ENCODE results near the gene TCEA2. TPM values are rescaled to one million over a fixed set of nuclear protein-coding genes. Genes with fewer than 3 reads are reported as not detected.

The TCEA2 gene
- total and polyA plus RNA-seq, 2 of the 13 experiments (the other 11 are each of a cell fraction or from before 2014, with no cell fraction given) = 28.1 to 33.7 TPM

- TF ChIP-seq ZNF562 (CRISPR knock-in tag; IDR thresholded peaks at IDR 0.05; ENCODE audit: borderline replicate concordance) (no peak), XRCC5 (optimal IDR thresholded peaks at IDR 0.05; ENCODE audit: low read length) (peak; percentile 60), MED13 (CRISPR knock-in tag; IDR thresholded peaks at IDR 0.05) (0 out of 2 replicates have a peak, but pooled peaks have one; percentile 65), KAT2B (IDR thresholded peaks at IDR 0.05; ENCODE audit: borderline replicate concordance, low read depth, low read length) (no peak), ZNF20 (CRISPR knock-in tag; IDR thresholded peaks at IDR 0.05) (no peak)
Measured at GRCh38 chr20:64041781-64042053, 21.3 kb upstream of the TCEA2 start (continued).

- WGBS (ENCODE audit: low lambda C conversion rate) = under 1% methylated on average over 49 of the region's 55 CpGs
- H3K36me3 ChIP-seq (replicated peaks in 1 of 2; ENCODE audit: control insufficient read depth in 1 of 2, insufficient read depth in 2 of 2, low read length in 2 of 2) = no peaks in the 10 kb centered on the region
- peak overlapping the region; percentile 86 for H3K9ac ChIP-seq (ENCODE audit: insufficient read depth, low read depth, low read length)
- H3K27ac ChIP-seq (ENCODE audit: extremely low read length, insufficient read depth, low read length) = peak overlapping the region; percentile 45
- peak overlapping the region; percentile 70 to 89 (median 89) for H3K4me3 ChIP-seq (replicated peaks in 1 of 3; ENCODE audit: insufficient read depth in 1 of 3, low read depth in 2 of 3, low read length in 3 of 3)
- peaks cover 6% of the 10 kb centered on the region for H3K79me2 ChIP-seq (ENCODE audit: insufficient read depth, low read length)
- ChIA-PET CTCF (ENCODE audit: low intra/inter-chr PET ratio, low total read pairs) (no interaction called here), POLR2A (interaction anchor here (1.5 to 10.1 kb wide), 6 partner anchors 11 to 177 kb away, joined by 3 to 252 read pairs (median 36); partner anchors contain the start of genes PRPF6, SAMD10, SOX18 and TCEA2)
- FAIRE-seq (no peak), DNase-seq (ENCODE audit: low spot score) (no peak), ATAC-seq (peak; percentile 0; the same call in 1 of the 3 replicates)
- H3K9me3 ChIP-seq (ENCODE audit: low read length) = no peaks in the 10 kb centered on the region
- no peaks in the 10 kb centered on the region for H3K27me3 ChIP-seq (ENCODE audit: control insufficient read depth in 1 of 2, insufficient read depth in 2 of 2, low read length in 2 of 2)
- H4K20me1 ChIP-seq (ENCODE audit: insufficient read depth, low read length) = no peaks in the 10 kb centered on the region
- H2AFZ ChIP-seq (ENCODE audit: low read length) = no peak overlapping the region
- H3K4me1 ChIP-seq (ENCODE audit: insufficient read depth, low read length) = peaks cover 74% of the 10 kb centered on the region
- in situ Hi-C loops (cut with HindIII; ENCODE audit: extremely low pct_ligation_motif_present, low pct_unique_long_range_greater_than_20kb) (no loop called here), intact Hi-C loops (cut with micrococcal nuclease; ENCODE audit: unreplicated experiment) (no loop called here)
- H3K4me2 ChIP-seq (ENCODE audit: low read depth, low read length) = peak overlapping the region; percentile 94
- BruUV-seq (replicated peaks) = TSS peak; percentile 75
- no peak for TF ChIP-seq ZNF841 (CRISPR knock-in tag; IDR thresholded peaks at IDR 0.05; ENCODE audit: borderline replicate concordance)
- 0 out of 2 replicates have a peak, but pooled peaks have one; percentile 1 for TF ChIP-seq KAT7 (CRISPR knock-in tag; IDR thresholded peaks at IDR 0.05; ENCODE audit: borderline replicate concordance)
- TF ChIP-seq ZNF331 (CRISPR knock-in tag; IDR thresholded peaks at IDR 0.05) = peak; percentile 50; the same call in 1 of the 2 replicates
- no peak for TF ChIP-seq PLSCR1 (CRISPR knock-in tag; IDR thresholded peaks at IDR 0.05; ENCODE audit: borderline replicate concordance)
- peak; percentile 83 for TF ChIP-seq HNRNPH1 (optimal IDR thresholded peaks at IDR 0.05; ENCODE audit: low read depth, low read length)
- peak in 1 of 2 experiments; percentile 27; a peak in 1 of 4 replicates for TF ChIP-seq EP300 (IDR thresholded peaks at IDR 0.05; ENCODE audit: low read depth in 2 of 2, low read length in 2 of 2)
- TF ChIP-seq EP300 (CRISPR knock-in tag; IDR thresholded peaks at IDR 0.05; ENCODE audit: borderline replicate concordance) = 0 out of 2 replicates have a peak, but pooled peaks have one; percentile 16
- peak; percentile 61; the same call in 1 of the 2 replicates for TF ChIP-seq DNMT1 (CRISPR knock-in tag; IDR thresholded peaks at IDR 0.05)
- TF ChIP-seq ZNF597 (CRISPR knock-in tag; IDR thresholded peaks at IDR 0.05) = 0 out of 2 replicates have a peak, but pooled peaks have one; percentile 2
- no peak for TF ChIP-seq NAIF1 (CRISPR knock-in tag; IDR thresholded peaks at IDR 0.05; ENCODE audit: borderline replicate concordance)
- no peak for TF ChIP-seq ZNF468 (CRISPR knock-in tag; IDR thresholded peaks at IDR 0.05)
- 0 out of 2 replicates have a peak, but pooled peaks have one; percentile 48 for TF ChIP-seq ZNF101 (CRISPR knock-in tag; IDR thresholded peaks at IDR 0.05; ENCODE audit: borderline replicate concordance, low read depth)
- peak; percentile 51; the same call in 1 of the 2 replicates for TF ChIP-seq ZNF720 (CRISPR knock-in tag; IDR thresholded peaks at IDR 0.05)
- TF ChIP-seq ZNF496 (CRISPR knock-in tag; IDR thresholded peaks at IDR 0.05; ENCODE audit: insufficient replicate concordance) = no peak
- peak; percentile 55; the same call in 1 of the 2 replicates for TF ChIP-seq TFAP4 (IDR thresholded peaks at IDR 0.05; ENCODE audit: borderline replicate concordance, low read depth)
- TF ChIP-seq ZNF484 (CRISPR knock-in tag; IDR thresholded peaks at IDR 0.05; ENCODE audit: borderline replicate concordance, low read depth) = no peak; the same call in 1 of the 2 replicates
Measured at GRCh38 chr20:64042054-64042781, 20.8 kb upstream of the TCEA2 start.
